IMR-90 (cell line): ENCODE data around the gene FBN1. TPM values are rescaled to one million over a fixed set of nuclear protein-coding genes. Genes with fewer than 3 reads are reported as not detected.

Source experiments
- ATAC-seq: fragments of 200-7000 bp; cut with Tn5 transposase; 2 replicates; pipeline ENCODE4 v1.9.1; 2020; ENCODE audit warnings: low read depth, mild to moderate bottlenecking, moderate library complexity
- BruUV-seq: library from RNA; stranded (reverse); fragments of 400-500 nt; replicated peaks from 2 replicates; lab custom pipeline; 2021; lab: Mats Ljungman, UMichigan
- CTCF ChIA-PET: fragments of 300-600 bp; formaldehyde crosslinking; extraction: SDS; loops from one replicate; lab custom pipeline; 2021; ENCODE audit warnings: antibody characterized with exemption; lab: Yijun Ruan, JAX
- POLR2A ChIA-PET: fragments of 300-600 bp; sonication (Branson Sonifier 250); formaldehyde crosslinking; loops from one replicate; lab custom pipeline; 2022; ENCODE audit warnings: antibody characterized with exemption; ENCODE audit not compliant: unreplicated experiment; lab: Charles Lee
- DNase-seq: peaks from one replicate; pipeline ENCODE4 v3.0.0; 2013
- H2AFZ ChIP-seq: replicated peaks from 2 replicates; pipeline ENCODE3; 2013; ENCODE audit warnings: low read length, mild to moderate bottlenecking; ENCODE audit not compliant: poor library complexity
- H2AK5ac ChIP-seq: 2 replicates; pipeline ENCODE4 v1.6.1; 2013; ENCODE audit warnings: low read depth, low read length, inconsistent platforms
- H2AK9ac ChIP-seq: replicated peaks from 2 replicates; pipeline ENCODE3; 2013; ENCODE audit warnings: mild to moderate bottlenecking, low read depth, low read length, moderate library complexity; ENCODE audit not compliant: poor library complexity
- H2BK120ac ChIP-seq: 2 replicates; pipeline ENCODE4 v1.6.1; 2013; ENCODE audit warnings: low read depth, low read length, inconsistent platforms
- H2BK15ac ChIP-seq: 3 replicates; pipeline ENCODE4 v1.6.1; 2013; ENCODE audit warnings: low read depth, low read length, inconsistent platforms
- H2BK20ac ChIP-seq: 2 replicates; pipeline ENCODE4 v1.6.1; 2013; ENCODE audit warnings: low read depth, mild to moderate bottlenecking, inconsistent platforms, low read length, moderate library complexity
- H2BK5ac ChIP-seq: 2 replicates; pipeline ENCODE4 v1.6.1; 2013; ENCODE audit warnings: mild to moderate bottlenecking, low read depth, low read length, inconsistent platforms; ENCODE audit not compliant: poor library complexity, severe bottlenecking
- H3K14ac ChIP-seq: replicated peaks from 2 replicates; pipeline ENCODE4 v1.6.1; 2013; ENCODE audit warnings: low read depth, low read length, inconsistent platforms
- H3K18ac ChIP-seq: 2 replicates; pipeline ENCODE4 v1.6.1; 2013; ENCODE audit warnings: low read depth, low read length, control low read depth
- H3K23ac ChIP-seq: 2 replicates; pipeline ENCODE4 v1.6.1; 2013; ENCODE audit warnings: low read depth, low read length, inconsistent platforms
- H3K27ac ChIP-seq: 2 replicates; pipeline ENCODE4 v1.5.1; 2013; ENCODE audit warnings: mild to moderate bottlenecking, control low read depth, low read length; ENCODE audit not compliant: insufficient read depth
- H3K27me3 ChIP-seq: 2 replicates; pipeline ENCODE4 v1.6.1; 2013; ENCODE audit warnings: low read length; ENCODE audit not compliant: control insufficient read depth, insufficient read depth
- H3K36me3 ChIP-seq: 2 replicates; pipeline ENCODE4 v1.6.1; 2013; ENCODE audit warnings: low read length, mixed read lengths; ENCODE audit not compliant: control insufficient read depth, insufficient read depth
- H3K4ac ChIP-seq: 2 replicates; pipeline ENCODE4 v1.6.1; 2013; ENCODE audit warnings: low read depth, low read length, inconsistent platforms
- H3K4me1 ChIP-seq: 2 replicates; pipeline ENCODE4 v1.6.1; 2013; ENCODE audit warnings: low read length, mixed read lengths; ENCODE audit not compliant: control insufficient read depth, insufficient read depth
- H3K4me2 ChIP-seq: 2 replicates; pipeline ENCODE4 v1.6.1; 2013; ENCODE audit warnings: low read depth, mild to moderate bottlenecking, control low read depth, low read length, moderate library complexity
- H3K4me3 ChIP-seq: 2 replicates; pipeline ENCODE4 v1.5.1; 2013; ENCODE audit warnings: low read depth, mild to moderate bottlenecking, control low read depth, low read length, moderate library complexity; ENCODE audit not compliant: insufficient read depth
- H3K56ac ChIP-seq: 2 replicates; pipeline ENCODE4 v1.6.1; 2013; ENCODE audit warnings: low read length, inconsistent platforms; ENCODE audit not compliant: insufficient read depth; ENCODE audit errors: extremely low read depth
- H3K79me1 ChIP-seq, 2 experiments: 2 replicates each; pipeline ENCODE4 v1.6.1; 2013; ENCODE audit warnings: low read length in 2 of 2, inconsistent platforms in 1 of 2, low read depth in 1 of 2
- H3K9ac ChIP-seq: 2 replicates; pipeline ENCODE4 v1.6.1; 2013; ENCODE audit warnings: low read depth, low read length, control low read depth
- H3K9me1 ChIP-seq: 2 replicates; pipeline ENCODE4 v1.6.1; 2013; ENCODE audit warnings: low read length, inconsistent platforms; ENCODE audit not compliant: insufficient read depth
- H3K9me3 ChIP-seq: 2 replicates; pipeline ENCODE4 v1.6.1; 2013; ENCODE audit warnings: low read length; ENCODE audit not compliant: control insufficient read depth, insufficient read depth
- H4K20me1 ChIP-seq: 2 replicates; pipeline ENCODE4 v1.6.1; 2013; ENCODE audit warnings: low read length, inconsistent platforms; ENCODE audit not compliant: insufficient read depth
- H4K5ac ChIP-seq: 2 replicates; pipeline ENCODE4 v1.6.1; 2013; ENCODE audit warnings: mild to moderate bottlenecking, low read depth, low read length, control low read depth
- H4K8ac ChIP-seq, 2 experiments: 2 replicates each; pipeline ENCODE4 v1.6.1; 2013; ENCODE audit warnings: low read depth in 2 of 2, low read length in 2 of 2, control low read depth in 1 of 2, inconsistent platforms in 1 of 2
- H4K91ac ChIP-seq: 2 replicates; pipeline ENCODE4 v1.6.1; 2013; ENCODE audit warnings: low read depth, low read length, inconsistent platforms; ENCODE audit not compliant: insufficient read depth
- CHD1 ChIP-seq: IDR thresholded peaks from 2 replicates; pipeline ENCODE4 v1.6.1; 2012; ENCODE audit warnings: low read depth, low read length, improper control_type of control experiment
- WGBS, 2 experiments: methylation state at CpG; one replicate each; pipeline versions ENCODE4 v1.1.5 to v1.1.7; 2013; ENCODE audit warnings: missing lambda C conversion rate in 2 of 2; ENCODE audit not compliant: insufficient read length in 1 of 2; ENCODE audit errors: extremely low coverage in 2 of 2; 5-methylcytosine and 5-hydroxymethylcytosine counted together
- dilution Hi-C: fragments of 300-500 bp; cut with HindIII; formaldehyde crosslinking; loops from one replicate; pipeline ENCODE4 v1.14.3; 2018; ENCODE audit warnings: low sequenced_read_pairs; ENCODE audit not compliant: unreplicated experiment
- in situ Hi-C: fragments of 300-500 bp; cut with MboI; formaldehyde crosslinking; loops from 3 replicates; pipeline ENCODE4 v1.14.3; 2019; ENCODE audit warnings: low sequenced_read_pairs, inconsistent platforms, mixed read lengths
- intact Hi-C: fragments of 100-400 bp; cut with micrococcal nuclease; formaldehyde crosslinking; loops from 2 replicates; pipeline ENCODE4 v1.10.0; 2022
- polyA plus RNA-seq, 3 experiments: library from polyadenylated mRNA; depleted of rRNA; stranded (reverse); fragments of >200 nt; gene quantifications; 2 replicates each; pipeline ENCODE4 v1.2.3, GENCODE V29; 2012; ENCODE audit warnings: low replicate concordance in 1 of 3
- total RNA-seq: library from RNA; depleted of rRNA; stranded (reverse); fragments of >200 nt; gene quantifications from 2 replicates; pipeline ENCODE4 v1.2.3, GENCODE V29; 2012

The FBN1 gene
- total and polyA plus RNA-seq, 2 of the 4 experiments (the other 2 are of a cell fraction), result 134 to 283 TPM

- Histone ChIP-seq H4K91ac (no peak overlapping the region), H2BK120ac (no peak overlapping the region), H4K5ac (no peak overlapping the region), H2BK20ac (no peak overlapping the region), H3K27ac (no peak overlapping the region), H2AFZ (no peak overlapping the region), H4K8ac (no peak overlapping the region), H3K56ac (no peak overlapping the region), H3K36me3 (peaks cover 13% of the 10 kb centered on the region), H2AK9ac (no peak overlapping the region), H3K27me3 (no peaks in the 10 kb centered on the region), H3K9me1 (peaks cover 20% of the 10 kb centered on the region), H2AK5ac (no peak overlapping the region), H3K4me1 (peaks cover 11% of the 10 kb centered on the region), H3K23ac (no peak overlapping the region), H3K4me2 (no peak overlapping the region), H3K9me3 (no peaks in the 10 kb centered on the region), H2BK15ac (no peak overlapping the region), H3K4me3 (no peak overlapping the region), H3K9ac (no peak overlapping the region), H2BK5ac (no peak overlapping the region), H4K20me1 (peaks cover 44% of the 10 kb centered on the region), H3K79me1 (peaks cover 39 to 68% of the 10 kb centered on the region in 2 experiments), H3K14ac (no peak overlapping the region; the same call in 1 of the 2 replicates), H3K18ac (no peak overlapping the region), H3K4ac (no peak overlapping the region)
- dilution Hi-C loops (no loop called here), in situ Hi-C loops (no loop called here), intact Hi-C loops (no loop called here)
- WGBS, 2 experiments, result no CpG with 5 or more reads among the region's 4 CpGs
- BruUV-seq, result no TSS peak
- no peak for TF ChIP-seq CHD1
- CTCF ChIA-PET, result interaction anchor here (1.0 kb wide), 1 partner anchor 8 kb away, joined by 3 read pairs; no protein-coding TSS in a partner anchor
- DNase-seq (no peak), ATAC-seq (no peak)
- POLR2A ChIA-PET, result no interaction called here
Observed at GRCh38 chr15:48624700-48625099, 20.8 kb downstream of the FBN1 start.
